HEK293 (cell line): ENCODE results near the gene XNDC1N.

Experiments used
- CTCF ChIA-PET: fragments of 350-600 bp; formaldehyde crosslinking; extraction: SDS; loops from one replicate; lab custom pipeline; 2021; ENCODE audit warnings: antibody characterized with exemption; lab: Yijun Ruan, JAX
- POLR2A ChIA-PET: fragments of 300-600 bp; formaldehyde crosslinking; extraction: SDS; loops from one replicate; lab custom pipeline; 2020; ENCODE audit warnings: antibody characterized with exemption, inconsistent platforms; lab: Yijun Ruan, JAX
- H3K27ac ChIP-seq: fragments of 200-500 bp; sonication (Bioruptor generic); 2 replicates; pipeline ENCODE4 v1.5.1; 2014; ENCODE audit warnings: low read depth, low read length, control low read depth, inconsistent platforms; ENCODE audit errors: extremely low read depth
- H3K36me3 ChIP-seq, 2 experiments: fragments of 200-500 bp in 1 of 2; sonication (Bioruptor generic) in 1 of 2; 1 replicate in 1 of 2; 2 replicates in 1 of 2; pipeline ENCODE4 v1.5.1; 2014 to 2017; ENCODE audit warnings: inconsistent platforms in 2 of 2, low read length in 2 of 2; ENCODE audit not compliant: control insufficient read depth in 2 of 2, insufficient read depth in 1 of 2
- H3K4me1 ChIP-seq: fragments of 200-500 bp; sonication (Bioruptor generic); 2 replicates; pipeline ENCODE4 v1.5.1; 2014; ENCODE audit warnings: mild to moderate bottlenecking, low read length, inconsistent platforms; ENCODE audit not compliant: control insufficient read depth, insufficient read depth
- H3K4me3 ChIP-seq: 2 replicates; pipeline ENCODE4 v1.5.1; 2011; ENCODE audit warnings: low read depth, mild to moderate bottlenecking, control low read depth, low read length, moderate library complexity
- H3K9me3 ChIP-seq: fragments of 200-500 bp; sonication (Bioruptor generic); 2 replicates; pipeline ENCODE4 v1.5.1; 2014; ENCODE audit warnings: low read depth, low read length, inconsistent platforms; ENCODE audit not compliant: control insufficient read depth, insufficient read depth
- PRDM1 ChIP-seq: fragments of 450-650 bp; formaldehyde crosslinking; IDR thresholded peaks from 2 replicates; pipeline ENCODE4; 2016; ENCODE audit warnings: missing biosample characterization, missing genetic modification characterization
- WT1 ChIP-seq: fragments of 450-650 bp; formaldehyde crosslinking; IDR thresholded peaks from 2 replicates; pipeline ENCODE4 v1.5.1; 2016; ENCODE audit warnings: missing biosample characterization, missing genetic modification characterization
- ZBTB1 ChIP-seq: fragments of 450-650 bp; formaldehyde crosslinking; IDR thresholded peaks from 2 replicates; pipeline ENCODE4 v1.5.1; 2016; ENCODE audit warnings: missing biosample characterization, missing genetic modification characterization
- ZNF114 ChIP-seq: fragments of 450-650 bp; formaldehyde crosslinking; IDR thresholded peaks from 2 replicates; pipeline ENCODE4 v1.5.0; 2017; ENCODE audit warnings: missing biosample characterization, missing genetic modification characterization
- ZNF133 ChIP-seq: fragments of 450-650 bp; formaldehyde crosslinking; IDR thresholded peaks from 2 replicates; pipeline ENCODE4 v1.5.1; 2016; ENCODE audit warnings: missing biosample characterization, missing genetic modification characterization
- ZNF366 ChIP-seq: fragments of 450-650 bp; formaldehyde crosslinking; conservative IDR thresholded peaks from 2 replicates; pipeline ENCODE4 v1.5.1; 2016; ENCODE audit warnings: missing biosample characterization, missing genetic modification characterization
- ZNF394 ChIP-seq: fragments of 450-650 bp; formaldehyde crosslinking; IDR thresholded peaks from 2 replicates; pipeline ENCODE4 v1.5.1; 2016; ENCODE audit warnings: missing biosample characterization, missing genetic modification characterization, mild to moderate bottlenecking, moderate library complexity, borderline replicate concordance
- ZNF416 ChIP-seq: fragments of 450-650 bp; formaldehyde crosslinking; IDR thresholded peaks from 2 replicates; pipeline ENCODE4 v1.5.1; 2016; ENCODE audit warnings: missing biosample characterization, missing genetic modification characterization
- ZNF561 ChIP-seq: fragments of 450-650 bp; IDR thresholded peaks from 2 replicates; pipeline ENCODE4 v1.5.1; 2018; ENCODE audit warnings: missing biosample characterization, missing genetic modification characterization, borderline replicate concordance
- ZXDB ChIP-seq: fragments of 450-650 bp; formaldehyde crosslinking; IDR thresholded peaks from 2 replicates; pipeline ENCODE4 v1.5.1; 2016; ENCODE audit warnings: missing biosample characterization, missing genetic modification characterization
- TF ChIP-seq, protein P1 (sequence below): fragments of 450-650 bp; formaldehyde crosslinking; IDR thresholded peaks from 2 replicates; pipeline ENCODE4 v1.5.1; 2017; ENCODE audit warnings: missing biosample characterization, mild to moderate bottlenecking, missing genetic modification characterization, moderate library complexity
- TF ChIP-seq, protein P2 (sequence below): fragments of 450-650 bp; formaldehyde crosslinking; IDR thresholded peaks from 2 replicates; pipeline ENCODE4 v1.5.1; 2016; ENCODE audit warnings: missing biosample characterization, missing genetic modification characterization
- TF ChIP-seq, protein P3 (sequence below): fragments of 450-650 bp; formaldehyde crosslinking; IDR thresholded peaks from 2 replicates; pipeline ENCODE4 v1.5.1; 2016; ENCODE audit warnings: missing biosample characterization, missing genetic modification characterization

XNDC1N gene

DNA sequence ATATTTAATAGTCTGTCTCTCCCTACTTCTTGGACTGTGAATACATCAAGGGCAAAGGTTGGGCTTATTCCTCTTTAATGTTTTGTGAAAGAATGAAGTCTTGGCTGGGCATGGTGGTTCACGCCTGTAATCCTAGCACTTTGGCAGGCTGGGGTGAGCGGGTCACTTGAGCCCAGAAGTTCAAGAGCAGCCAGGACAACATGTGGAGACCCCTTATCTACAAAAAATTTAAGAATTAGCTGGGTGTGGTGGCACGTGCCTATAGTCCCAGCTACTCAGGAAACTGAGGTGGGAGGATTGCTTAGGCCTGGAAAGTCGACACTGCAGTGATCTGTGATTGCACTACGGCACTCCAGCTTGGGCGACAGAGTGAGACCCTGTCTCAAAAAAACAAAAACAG, 20.6 kb upstream of the XNDC1N start:
- H3K4me1 ChIP-seq, result 0 out of 2 replicates have a peak, but pooled peaks cover 8% of the 10 kb centered on the region
- no peak overlapping the region for H3K27ac ChIP-seq
- no peaks in the 10 kb centered on the region for H3K9me3 ChIP-seq
- TF ChIP-seq, protein P1, sequence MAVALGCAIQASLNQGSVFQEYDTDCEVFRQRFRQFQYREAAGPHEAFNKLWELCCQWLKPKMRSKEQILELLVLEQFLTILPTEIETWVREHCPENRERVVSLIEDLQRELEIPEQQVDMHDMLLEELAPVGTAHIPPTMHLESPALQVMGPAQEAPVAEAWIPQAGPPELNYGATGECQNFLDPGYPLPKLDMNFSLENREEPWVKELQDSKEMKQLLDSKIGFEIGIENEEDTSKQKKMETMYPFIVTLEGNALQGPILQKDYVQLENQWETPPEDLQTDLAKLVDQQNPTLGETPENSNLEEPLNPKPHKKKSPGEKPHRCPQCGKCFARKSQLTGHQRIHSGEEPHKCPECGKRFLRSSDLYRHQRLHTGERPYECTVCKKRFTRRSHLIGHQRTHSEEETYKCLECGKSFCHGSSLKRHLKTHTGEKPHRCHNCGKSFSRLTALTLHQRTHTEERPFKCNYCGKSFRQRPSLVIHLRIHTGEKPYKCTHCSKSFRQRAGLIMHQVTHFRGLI, result 0 out of 2 replicates have a peak, but pooled peaks have one; percentile 32
- TF ChIP-seq ZNF394 (tag by site-specific recombination), result no peak
- ChIA-PET POLR2A (interaction anchor here (0.6 to 1.8 kb wide), 3 partner anchors 13 to 128 kb away, joined by 3 to 6 read pairs (median 3); partner anchors contain the start of genes RNF121 and XNDC1N), CTCF (interaction anchor here (0.9 to 1.2 kb wide), 2 partner anchors 28 to 482 kb away, joined by 3 read pairs; no protein-coding TSS in a partner anchor)
- no peaks in the 10 kb centered on the region for H3K36me3 ChIP-seq
- no peak overlapping the region for H3K4me3 ChIP-seq

DNA sequence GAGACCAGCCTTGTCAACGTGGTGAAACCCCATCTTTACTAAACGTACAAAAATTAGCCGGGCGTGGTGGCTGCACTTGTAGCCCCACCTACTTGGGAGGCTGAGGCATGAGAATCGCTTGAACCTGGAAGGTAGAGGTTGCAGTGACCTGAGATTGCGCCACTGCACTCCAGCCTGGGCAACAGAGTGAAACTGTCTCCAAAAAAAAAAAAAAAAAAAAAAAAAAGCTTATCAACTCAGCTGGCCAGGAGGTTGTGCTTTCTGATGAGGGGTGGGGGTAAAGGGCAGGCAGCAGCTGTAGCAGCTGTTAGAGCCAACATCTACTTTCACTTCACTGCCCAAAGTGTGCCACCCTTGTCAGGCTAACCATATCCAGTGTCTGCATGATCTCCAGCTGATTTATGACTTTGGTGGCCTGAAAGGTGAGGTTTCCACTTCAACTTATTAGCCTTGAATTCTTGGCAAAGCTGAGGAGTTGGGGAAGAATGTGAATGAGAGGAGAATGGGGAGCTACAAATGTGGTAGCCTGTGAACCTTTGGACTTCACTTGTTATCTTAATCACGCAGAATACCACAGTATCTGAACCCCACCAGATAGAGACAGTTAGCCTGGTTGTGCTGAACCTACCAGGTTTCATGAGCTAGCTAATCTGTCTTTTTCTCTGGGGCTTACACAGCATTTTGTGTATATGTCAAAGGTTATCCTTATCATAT, 20.1 kb upstream of the XNDC1N start:
- POLR2A ChIA-PET, result interaction anchor here (0.6 to 1.8 kb wide), 3 partner anchors 13 to 129 kb away, joined by 3 to 6 read pairs (median 3); partner anchors contain the start of genes RNF121 and XNDC1N
- CTCF ChIA-PET, result interaction anchor here (0.9 kb wide), 1 partner anchor 483 kb away, joined by 3 read pairs; no protein-coding TSS in a partner anchor
- H3K27ac ChIP-seq, result no peak overlapping the region

DNA sequence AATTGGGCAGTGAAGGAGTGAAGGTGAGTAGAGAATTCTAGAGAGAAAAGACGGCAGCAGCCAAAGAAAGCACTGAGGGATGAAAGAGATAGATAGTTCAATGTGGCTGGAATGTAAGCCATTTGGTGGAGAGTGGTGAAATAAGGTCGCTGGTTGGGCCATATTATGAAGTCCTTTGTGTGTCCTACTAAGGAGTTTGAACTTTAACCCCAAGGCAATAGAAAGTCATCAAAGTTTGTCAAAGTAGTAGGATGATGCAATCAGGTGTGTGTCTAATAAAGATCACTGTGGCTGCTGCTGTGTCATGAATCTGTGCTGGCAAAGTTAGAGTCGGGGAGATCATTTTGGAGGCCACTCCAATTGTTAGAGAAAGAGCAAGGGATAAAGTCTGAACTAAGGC, 19.1 kb upstream of the XNDC1N start:
- no peak overlapping the region for H3K27ac ChIP-seq
- POLR2A ChIA-PET, result interaction anchor here (5.7 kb wide), 1 partner anchor 19 kb away, joined by 32 read pairs; the partner anchor contains the start of genes RNF121 and XNDC1N

More for the DNA sequence above, 20.1 kb upstream of the XNDC1N start:
- H3K36me3 ChIP-seq, result no peaks in the 10 kb centered on the region
- no peak overlapping the region for H3K4me3 ChIP-seq
- 0 out of 2 replicates have a peak, but pooled peaks cover 8% of the 10 kb centered on the region for H3K4me1 ChIP-seq
- H3K9me3 ChIP-seq, result no peaks in the 10 kb centered on the region
- TF ChIP-seq, protein P2, sequence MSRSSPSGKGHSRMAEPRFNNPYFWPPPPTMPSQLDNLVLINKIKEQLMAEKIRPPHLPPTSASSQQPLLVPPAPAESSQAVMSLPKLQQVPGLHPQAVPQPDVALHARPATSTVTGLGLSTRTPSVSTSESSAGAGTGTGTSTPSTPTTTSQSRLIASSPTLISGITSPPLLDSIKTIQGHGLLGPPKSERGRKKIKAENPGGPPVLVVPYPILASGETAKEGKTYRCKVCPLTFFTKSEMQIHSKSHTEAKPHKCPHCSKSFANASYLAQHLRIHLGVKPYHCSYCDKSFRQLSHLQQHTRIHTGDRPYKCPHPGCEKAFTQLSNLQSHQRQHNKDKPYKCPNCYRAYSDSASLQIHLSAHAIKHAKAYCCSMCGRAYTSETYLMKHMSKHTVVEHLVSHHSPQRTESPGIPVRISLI (tag by site-specific recombination), result 0 out of 2 replicates have a peak, but pooled peaks have one; percentile 21
- TF ChIP-seq ZNF416 (tag by site-specific recombination), result no peak
- TF ChIP-seq, protein P3, sequence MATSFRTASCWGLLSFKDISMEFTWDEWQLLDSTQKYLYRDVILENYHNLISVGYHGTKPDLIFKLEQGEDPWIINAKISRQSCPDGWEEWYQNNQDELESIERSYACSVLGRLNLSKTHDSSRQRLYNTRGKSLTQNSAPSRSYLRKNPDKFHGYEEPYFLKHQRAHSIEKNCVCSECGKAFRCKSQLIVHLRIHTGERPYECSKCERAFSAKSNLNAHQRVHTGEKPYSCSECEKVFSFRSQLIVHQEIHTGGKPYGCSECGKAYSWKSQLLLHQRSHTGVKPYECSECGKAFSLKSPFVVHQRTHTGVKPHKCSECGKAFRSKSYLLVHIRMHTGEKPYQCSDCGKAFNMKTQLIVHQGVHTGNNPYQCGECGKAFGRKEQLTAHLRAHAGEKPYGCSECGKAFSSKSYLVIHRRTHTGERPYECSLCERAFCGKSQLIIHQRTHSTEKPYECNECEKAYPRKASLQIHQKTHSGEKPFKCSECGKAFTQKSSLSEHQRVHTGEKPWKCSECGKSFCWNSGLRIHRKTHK (tag by site-specific recombination), result no peak
- no peak for TF ChIP-seq WT1 (tag by site-specific recombination)
- no peak for TF ChIP-seq ZXDB (tag by site-specific recombination)
- TF ChIP-seq ZNF133 (tag by site-specific recombination), result no peak
- no peak for TF ChIP-seq ZNF114 (tag by site-specific recombination)

DNA sequence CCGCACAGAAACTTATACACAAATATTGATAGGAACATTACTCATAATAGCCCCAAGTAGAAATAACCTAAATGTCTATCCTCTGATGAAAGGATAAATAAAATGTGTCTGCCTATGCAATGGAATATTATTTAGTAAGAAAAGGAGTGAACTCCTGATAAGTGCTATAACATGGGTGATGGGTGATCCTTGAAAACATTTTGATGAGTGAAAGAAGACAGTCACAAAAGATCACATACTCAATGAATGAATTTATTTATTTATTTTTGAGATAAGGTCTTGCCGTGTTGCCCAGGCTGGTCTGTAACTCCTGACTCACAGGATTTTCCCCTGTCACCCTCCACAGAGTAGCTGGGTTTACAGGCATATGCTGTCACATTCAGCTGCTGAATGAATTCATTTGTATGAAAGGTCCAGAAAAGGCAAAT, 17.8 kb upstream of the XNDC1N start:
- H3K4me1 ChIP-seq, result 0 out of 2 replicates have a peak, but pooled peaks cover 8% of the 10 kb centered on the region
- POLR2A ChIA-PET, result interaction anchor here (5.7 kb wide), 1 partner anchor 17 kb away, joined by 32 read pairs; the partner anchor contains the start of genes RNF121 and XNDC1N
- no peak for TF ChIP-seq ZNF561 (tag by site-specific recombination)
- no peak overlapping the region for H3K4me3 ChIP-seq
- CTCF ChIA-PET, result interaction anchor here (1.2 to 1.6 kb wide), 2 partner anchors 11 to 141 kb away, joined by 5 to 9 read pairs; no protein-coding TSS in a partner anchor
- H3K27ac ChIP-seq, result no peak overlapping the region
- no peaks in the 10 kb centered on the region for H3K9me3 ChIP-seq
- no peaks in the 10 kb centered on the region for H3K36me3 ChIP-seq

More for the DNA sequence above, 19.1 kb upstream of the XNDC1N start:
- Histone ChIP-seq H3K9me3 (no peaks in the 10 kb centered on the region), H3K36me3 (no peaks in the 10 kb centered on the region), H3K4me1 (0 out of 2 replicates have a peak, but pooled peaks cover 8% of the 10 kb centered on the region), H3K4me3 (no peak overlapping the region)
- CTCF ChIA-PET, result no interaction called here
- TF ChIP-seq PRDM1 (tag by site-specific recombination) (peak; percentile 76), ZNF366 (0 out of 2 replicates have a peak, but pooled peaks have one; percentile 15), ZBTB1 (tag by site-specific recombination) (no peak)
